DND-41 (cell line): ENCODE results near the gene PRDM8.

Source experiments
- CTCF ChIP-seq: IDR thresholded peaks from 2 replicates; pipeline ENCODE4 v1.5.1; 2012; ENCODE audit warnings: borderline replicate concordance, low read length, moderate library complexity, mild to moderate bottlenecking; ENCODE audit not compliant: poor library complexity, severe bottlenecking; ENCODE audit errors: extremely low read depth
- EZH2 ChIP-seq: IDR thresholded peaks from 3 replicates; pipeline ENCODE4 v1.6.1; 2012; ENCODE audit warnings: borderline replicate concordance, low read depth, mild to moderate bottlenecking, moderate library complexity, low read length, inconsistent platforms; ENCODE audit not compliant: severe bottlenecking

DNA sequence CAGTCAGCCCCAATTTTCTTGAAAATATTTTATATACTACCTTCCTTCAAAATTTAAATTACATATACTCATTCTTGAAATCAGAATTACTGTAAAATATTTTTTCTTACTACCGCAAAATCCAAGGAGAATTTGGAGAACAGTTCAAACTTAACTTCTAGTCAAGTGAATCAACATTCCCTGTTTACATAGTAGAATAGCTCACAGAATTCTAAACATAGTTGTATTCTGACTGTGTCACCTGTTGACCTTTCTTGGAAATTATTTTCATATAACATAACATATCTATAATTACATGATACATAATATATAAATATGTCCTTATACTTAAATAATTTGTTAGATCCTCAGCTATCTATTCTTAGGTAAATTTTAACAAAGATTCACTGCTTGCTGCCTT is 38.1 kb downstream of the PRDM8 start:
- TF ChIP-seq CTCF, result no peak
- TF ChIP-seq EZH2, result no peak
